ENCODE measurements around the gene CBX2.
"Not testable (repeated sequence)": the region's sequence is repeated elsewhere in the genome, so short reads cannot be mapped to it uniquely, and the experiment has no call there.

The CBX2 gene

GRCh38 chr17:79769570-79770506 lies 8.1 kb upstream of the CBX2 start:
- Mint-ChIP-seq H3K4me3 (no peak overlapping the region), H3K36me3 (peaks cover 4% of the 10 kb centered on the region), H3K4me1 (no peaks in the 10 kb centered on the region), H3K9me3 (peaks cover 7% of the 10 kb centered on the region), H3K27ac (no peak overlapping the region), H3K27me3 (peaks cover 17% of the 10 kb centered on the region)
- DNase-seq (ENCODE audit: low spot score in 2 of 2) (no peak), ATAC-seq (ENCODE audit: low read depth) (no peak)

GRCh38 chr17:79771276-79771675 lies 6.7 kb upstream of the CBX2 start:
- no peaks in the 10 kb centered on the region for H3K4me1 Mint-ChIP-seq
- peaks cover 7% of the 10 kb centered on the region for H3K9me3 Mint-ChIP-seq
- no peak overlapping the region for H3K4me3 Mint-ChIP-seq
- H3K27me3 Mint-ChIP-seq = peaks cover 18% of the 10 kb centered on the region
- no peak overlapping the region for H3K27ac Mint-ChIP-seq
- H3K36me3 Mint-ChIP-seq = peaks cover 4% of the 10 kb centered on the region
- ATAC-seq (ENCODE audit: low read depth) = no peak
- no peak for DNase-seq (ENCODE audit: low spot score in 2 of 2)

DNA sequence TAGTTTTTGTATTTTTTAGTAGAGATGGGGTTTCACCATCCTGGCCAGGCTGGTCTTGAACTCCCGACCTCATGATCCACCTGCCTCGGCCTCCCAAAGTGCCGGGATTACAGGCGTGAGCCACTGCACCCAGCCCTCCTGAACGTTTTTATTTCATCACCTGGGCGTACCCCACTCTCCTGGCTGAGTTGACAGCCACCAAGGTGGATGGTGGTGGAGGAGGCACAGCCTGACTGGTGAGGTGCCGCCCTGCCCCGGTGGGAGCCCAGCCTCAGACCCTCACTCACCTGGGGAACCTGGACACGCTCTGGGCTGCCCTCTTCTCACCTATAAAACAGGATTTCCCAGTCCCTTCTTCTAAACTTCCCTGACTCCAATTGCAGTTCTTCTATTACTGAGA lies 5.2 kb upstream of the CBX2 start:
- H3K4me3 Mint-ChIP-seq; H3K36me3 Mint-ChIP-seq; H3K27ac Mint-ChIP-seq; DNase-seq (ENCODE audit: low spot score in 2 of 2); ATAC-seq (ENCODE audit: low read depth); H3K9me3 Mint-ChIP-seq; H3K4me1 Mint-ChIP-seq: not testable (repeated sequence)
- peaks cover 18% of the 10 kb centered on the region for H3K27me3 Mint-ChIP-seq

DNA sequence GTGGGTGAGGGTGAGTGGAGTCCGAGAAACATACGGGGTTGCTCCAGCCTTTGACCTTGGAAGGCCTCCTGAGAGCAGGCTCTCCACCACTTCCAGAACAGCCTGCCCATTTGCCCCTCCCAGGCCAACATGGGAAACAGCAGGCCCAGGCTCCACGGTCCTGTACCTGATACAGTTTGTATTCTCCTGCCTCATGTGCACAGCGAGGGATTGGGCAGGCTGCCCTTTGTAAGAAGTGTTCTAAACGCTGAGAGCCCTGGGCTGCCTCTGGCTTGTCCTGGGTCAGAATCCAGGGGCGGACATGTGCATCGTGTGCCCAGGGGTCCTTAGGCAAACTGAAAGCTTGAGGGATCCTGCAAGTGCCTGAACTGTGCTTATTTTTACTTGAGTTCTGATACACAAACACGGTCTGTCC lies 3.4 kb upstream of the CBX2 start:
- ATAC-seq (ENCODE audit: low read depth) = no peak
- Mint-ChIP-seq H3K36me3 (no peaks in the 10 kb centered on the region), H3K4me3 (no peak overlapping the region), H3K27ac (no peak overlapping the region), H3K9me3 (no peaks in the 10 kb centered on the region), H3K27me3 (peaks cover 20% of the 10 kb centered on the region), H3K4me1 (peaks cover 5% of the 10 kb centered on the region)
- DNase-seq (ENCODE audit: low spot score in 2 of 2) = no peak

- H3K9me3 Mint-ChIP-seq = no peaks in the 10 kb centered on the region
- H3K4me3 Mint-ChIP-seq = no peak overlapping the region
- no peaks in the 10 kb centered on the region for H3K36me3 Mint-ChIP-seq
- peaks cover 23% of the 10 kb centered on the region for H3K27me3 Mint-ChIP-seq
- ATAC-seq (ENCODE audit: low read depth) (no peak), DNase-seq (ENCODE audit: low spot score in 2 of 2) (no peak)
- H3K27ac Mint-ChIP-seq = no peak overlapping the region
- H3K4me1 Mint-ChIP-seq = peaks cover 5% of the 10 kb centered on the region
These were observed 2.3 kb upstream of the CBX2 start for GRCh38 chr17:79775632-79776031.

GRCh38 chr17:79776376-79777119 lies 1.4 kb upstream of the CBX2 start:
- Mint-ChIP-seq H3K27ac (no peak overlapping the region), H3K9me3 (no peaks in the 10 kb centered on the region), H3K4me3 (peak overlapping the region; percentile 43), H3K27me3 (peaks cover 31% of the 10 kb centered on the region), H3K36me3 (no peaks in the 10 kb centered on the region), H3K4me1 (peaks cover 7% of the 10 kb centered on the region)
- DNase-seq (ENCODE audit: low spot score in 2 of 2) (no peak), ATAC-seq (ENCODE audit: low read depth) (no peak)

DNA sequence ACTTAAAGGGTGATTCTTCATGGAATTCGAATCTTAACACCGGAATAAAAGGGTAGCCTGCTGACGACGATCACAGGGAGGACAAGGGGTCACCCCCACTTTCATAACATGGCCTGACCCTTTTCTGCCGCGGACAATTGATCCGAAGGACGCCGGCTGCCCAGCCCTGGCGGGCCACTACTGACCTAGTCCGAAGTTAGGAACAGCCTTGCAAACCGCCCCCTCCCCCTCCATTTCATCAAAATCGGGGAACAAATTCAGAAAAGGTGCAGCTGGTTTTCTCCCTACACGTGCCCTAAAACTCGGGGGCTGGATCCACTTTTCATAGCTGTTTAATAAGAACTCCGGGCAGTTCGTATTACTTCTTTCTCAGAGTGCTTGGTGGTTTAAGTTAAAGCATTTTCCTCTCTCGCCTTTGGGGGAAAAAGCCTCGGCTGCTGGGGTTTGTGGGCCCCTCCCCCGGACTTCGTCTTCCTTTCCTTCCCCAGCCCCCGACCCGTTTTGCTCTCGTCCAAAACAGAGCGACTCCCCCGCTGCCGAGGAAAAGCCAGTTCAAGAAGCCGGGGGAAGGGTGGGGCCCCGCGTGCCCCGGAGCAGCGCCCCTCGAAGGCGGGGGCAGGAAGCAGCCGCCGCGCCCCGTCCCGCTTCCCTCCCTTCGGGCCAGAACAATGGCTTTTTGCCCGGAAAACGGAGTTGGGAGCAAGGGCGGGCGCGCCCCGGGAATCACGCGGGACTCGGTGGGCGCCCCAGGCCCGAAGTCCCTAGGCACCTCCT lies 641 bp upstream of the CBX2 start:
- H3K27me3 Mint-ChIP-seq = peaks cover 33% of the 10 kb centered on the region
- H3K4me1 Mint-ChIP-seq = peaks cover 9% of the 10 kb centered on the region
- H3K4me3 Mint-ChIP-seq = peak overlapping the region; percentile 44
- ATAC-seq (ENCODE audit: low read depth) (peak; percentile 26), DNase-seq (ENCODE audit: low spot score in 2 of 2) (no peak)
- H3K36me3 Mint-ChIP-seq = no peaks in the 10 kb centered on the region
- no peak overlapping the region for H3K27ac Mint-ChIP-seq
- H3K9me3 Mint-ChIP-seq = no peaks in the 10 kb centered on the region

GRCh38 chr17:79778504-79779083 lies 646 bp downstream of the CBX2 start:
- DNase-seq (ENCODE audit: low spot score in 2 of 2) (no peak), ATAC-seq (ENCODE audit: low read depth) (no peak)
- H3K36me3 Mint-ChIP-seq = no peaks in the 10 kb centered on the region
- peaks cover 11% of the 10 kb centered on the region for H3K4me1 Mint-ChIP-seq
- peaks cover 42% of the 10 kb centered on the region for H3K27me3 Mint-ChIP-seq
- no peaks in the 10 kb centered on the region for H3K9me3 Mint-ChIP-seq
- peak overlapping the region; percentile 38 for H3K27ac Mint-ChIP-seq
- H3K4me3 Mint-ChIP-seq = peak overlapping the region; percentile 85

DNA sequence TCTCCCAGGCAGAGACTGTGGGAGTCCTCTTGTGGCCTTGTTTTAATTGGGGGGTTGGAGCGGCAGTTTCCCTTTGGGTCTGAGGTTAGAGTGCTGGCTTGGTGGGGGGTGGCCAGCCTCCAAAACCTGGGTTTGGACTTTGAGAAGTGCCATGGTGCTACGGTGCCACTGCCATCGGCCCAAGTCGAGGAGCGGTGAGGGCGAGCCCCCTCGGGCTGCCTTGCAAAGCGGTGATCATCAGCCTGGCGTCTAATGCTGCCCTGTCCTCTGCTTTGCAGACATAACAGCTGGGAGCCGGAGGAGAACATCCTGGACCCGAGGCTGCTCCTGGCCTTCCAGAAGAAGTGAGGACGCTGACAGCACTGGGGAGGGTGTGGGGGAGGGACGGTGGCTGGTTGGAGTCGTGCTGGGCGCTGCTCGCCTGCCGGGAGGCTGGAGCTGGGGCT lies 1.2 kb downstream of the CBX2 start:
- Mint-ChIP-seq H3K27ac (peak overlapping the region; percentile 38), H3K36me3 (no peaks in the 10 kb centered on the region), H3K27me3 (peaks cover 43% of the 10 kb centered on the region), H3K4me1 (peaks cover 11% of the 10 kb centered on the region), H3K9me3 (no peaks in the 10 kb centered on the region), H3K4me3 (peak overlapping the region; percentile 85)
- DNase-seq (ENCODE audit: low spot score in 2 of 2) (no peak), ATAC-seq (ENCODE audit: low read depth) (no peak)

DNA sequence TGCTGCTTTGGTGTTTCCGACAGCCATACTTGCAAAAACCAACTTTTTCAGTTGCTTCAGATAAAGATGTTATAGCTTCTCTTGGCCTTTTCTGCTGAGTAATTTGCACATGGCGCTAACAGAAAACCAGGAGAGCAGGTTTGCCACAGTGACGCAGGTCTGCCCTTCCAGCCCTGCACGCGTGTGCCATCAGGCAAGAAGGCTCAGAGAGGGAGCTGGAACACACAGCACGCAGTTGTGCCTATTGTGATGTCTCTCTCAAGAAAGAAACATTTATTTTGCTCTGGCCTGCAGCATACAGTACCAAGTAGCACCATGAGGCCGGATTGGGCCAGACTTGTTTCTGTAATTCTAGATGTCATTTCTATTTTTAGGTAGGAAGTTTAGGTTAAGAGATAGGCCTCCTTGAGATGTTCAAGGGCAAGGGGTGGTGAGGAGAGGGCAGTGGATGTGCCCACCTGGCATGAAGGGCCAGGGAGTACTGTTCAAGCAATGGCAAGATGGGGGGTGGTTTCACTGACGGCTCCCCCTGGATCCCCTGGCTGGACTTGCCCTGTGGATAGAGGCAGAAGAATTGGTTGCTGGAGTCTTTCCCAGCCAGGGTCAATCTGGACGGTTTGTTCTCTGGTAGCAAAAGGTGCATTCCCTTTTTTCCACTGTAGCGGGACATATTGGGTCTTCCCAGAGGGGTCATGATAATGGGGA lies 1.9 kb downstream of the CBX2 start:
- DNase-seq (ENCODE audit: low spot score in 2 of 2) (no peak), ATAC-seq (ENCODE audit: low read depth) (no peak)
- Mint-ChIP-seq H3K9me3 (no peaks in the 10 kb centered on the region), H3K4me3 (no peak overlapping the region), H3K27ac (no peak overlapping the region), H3K4me1 (peaks cover 11% of the 10 kb centered on the region), H3K27me3 (peaks cover 41% of the 10 kb centered on the region), H3K36me3 (no peaks in the 10 kb centered on the region)

- H3K27me3 Mint-ChIP-seq = peaks cover 46% of the 10 kb centered on the region
- ATAC-seq (ENCODE audit: low read depth) = no peak
- H3K9me3 Mint-ChIP-seq = no peaks in the 10 kb centered on the region
- DNase-seq (ENCODE audit: low spot score in 2 of 2) = no peak
- no peak overlapping the region for H3K4me3 Mint-ChIP-seq
- no peaks in the 10 kb centered on the region for H3K36me3 Mint-ChIP-seq
- H3K4me1 Mint-ChIP-seq = peaks cover 11% of the 10 kb centered on the region
- no peak overlapping the region for H3K27ac Mint-ChIP-seq
These were observed 3.2 kb downstream of the CBX2 start for GRCh38 chr17:79781012-79781650.

- peaks cover 11% of the 10 kb centered on the region for H3K4me1 Mint-ChIP-seq
- H3K4me3 Mint-ChIP-seq = no peak overlapping the region
- no peaks in the 10 kb centered on the region for H3K36me3 Mint-ChIP-seq
- ATAC-seq (ENCODE audit: low read depth) (no peak), DNase-seq (ENCODE audit: low spot score in 2 of 2) (no peak)
- peaks cover 50% of the 10 kb centered on the region for H3K27me3 Mint-ChIP-seq
- H3K27ac Mint-ChIP-seq = no peak overlapping the region
- H3K9me3 Mint-ChIP-seq = no peaks in the 10 kb centered on the region
These were observed 4.0 kb downstream of the CBX2 start for GRCh38 chr17:79781736-79782575.

Data from memory B cell (primary cell).